ENCODE data around the gene CA11. TPM values are rescaled to one million over a fixed set of nuclear protein-coding genes. Genes with fewer than 3 reads are reported as not detected.

CA11 gene
- total and polyA plus RNA-seq, 9 of the 15 experiments (the other 6 are each of a cell fraction or from before 2014, with no cell fraction given), result 2.9 to 19.9 (median 8.3) TPM

DNA sequence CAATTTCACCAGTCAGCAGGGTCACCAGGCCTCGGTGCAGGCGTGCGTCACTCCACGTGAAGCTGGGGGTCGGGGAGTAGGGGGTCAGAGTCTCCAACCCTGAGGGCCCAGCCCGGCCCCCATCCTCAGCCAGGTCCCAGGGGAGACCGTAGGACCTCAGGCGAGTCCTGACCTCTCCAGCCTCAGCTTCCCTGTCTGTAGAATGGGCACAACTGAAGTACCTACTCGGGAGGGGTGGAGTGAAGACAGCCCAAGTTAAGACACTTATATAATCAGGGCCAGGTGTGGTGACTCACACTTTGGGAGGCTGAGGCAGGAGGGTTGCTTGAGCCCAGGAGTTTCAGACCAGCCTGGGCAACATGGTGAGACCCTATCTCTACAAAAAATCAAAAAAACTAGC is 42.1 kb downstream of the CA11 start (continued):
- TF ChIP-seq GTF2E2 (tag; IDR thresholded peaks at IDR 0.05), result no peak
- TF ChIP-seq RCOR1 (IDR thresholded peaks at IDR 0.05; ENCODE audit: borderline replicate concordance in 1 of 2, low read depth in 2 of 2, low read length in 2 of 2), result peak in 1 of 2 experiments; percentile 49; a peak in 1 of 4 replicates
- TF ChIP-seq NR3C1 (CRISPR knock-in tag; IDR thresholded peaks at IDR 0.05), result no peak
- no peak for TF ChIP-seq MCM2 (IDR thresholded peaks at IDR 0.05; ENCODE audit: low read depth)
- no peak for TF ChIP-seq HLTF (IDR thresholded peaks at IDR 0.05)
- no peak for TF ChIP-seq MTF1 (CRISPR knock-in tag; IDR thresholded peaks at IDR 0.05; ENCODE audit: borderline replicate concordance)
- TF ChIP-seq, protein P1, sequence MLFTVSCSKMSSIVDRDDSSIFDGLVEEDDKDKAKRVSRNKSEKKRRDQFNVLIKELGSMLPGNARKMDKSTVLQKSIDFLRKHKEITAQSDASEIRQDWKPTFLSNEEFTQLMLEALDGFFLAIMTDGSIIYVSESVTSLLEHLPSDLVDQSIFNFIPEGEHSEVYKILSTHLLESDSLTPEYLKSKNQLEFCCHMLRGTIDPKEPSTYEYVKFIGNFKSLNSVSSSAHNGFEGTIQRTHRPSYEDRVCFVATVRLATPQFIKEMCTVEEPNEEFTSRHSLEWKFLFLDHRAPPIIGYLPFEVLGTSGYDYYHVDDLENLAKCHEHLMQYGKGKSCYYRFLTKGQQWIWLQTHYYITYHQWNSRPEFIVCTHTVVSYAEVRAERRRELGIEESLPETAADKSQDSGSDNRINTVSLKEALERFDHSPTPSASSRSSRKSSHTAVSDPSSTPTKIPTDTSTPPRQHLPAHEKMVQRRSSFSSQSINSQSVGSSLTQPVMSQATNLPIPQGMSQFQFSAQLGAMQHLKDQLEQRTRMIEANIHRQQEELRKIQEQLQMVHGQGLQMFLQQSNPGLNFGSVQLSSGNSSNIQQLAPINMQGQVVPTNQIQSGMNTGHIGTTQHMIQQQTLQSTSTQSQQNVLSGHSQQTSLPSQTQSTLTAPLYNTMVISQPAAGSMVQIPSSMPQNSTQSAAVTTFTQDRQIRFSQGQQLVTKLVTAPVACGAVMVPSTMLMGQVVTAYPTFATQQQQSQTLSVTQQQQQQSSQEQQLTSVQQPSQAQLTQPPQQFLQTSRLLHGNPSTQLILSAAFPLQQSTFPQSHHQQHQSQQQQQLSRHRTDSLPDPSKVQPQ (CRISPR knock-in tag; IDR thresholded peaks at IDR 0.05; ENCODE audit: borderline replicate concordance), result no peak
- no peak for TF ChIP-seq PURB (CRISPR knock-in tag; IDR thresholded peaks at IDR 0.05; ENCODE audit: low read depth)
- TF ChIP-seq, protein P2, sequence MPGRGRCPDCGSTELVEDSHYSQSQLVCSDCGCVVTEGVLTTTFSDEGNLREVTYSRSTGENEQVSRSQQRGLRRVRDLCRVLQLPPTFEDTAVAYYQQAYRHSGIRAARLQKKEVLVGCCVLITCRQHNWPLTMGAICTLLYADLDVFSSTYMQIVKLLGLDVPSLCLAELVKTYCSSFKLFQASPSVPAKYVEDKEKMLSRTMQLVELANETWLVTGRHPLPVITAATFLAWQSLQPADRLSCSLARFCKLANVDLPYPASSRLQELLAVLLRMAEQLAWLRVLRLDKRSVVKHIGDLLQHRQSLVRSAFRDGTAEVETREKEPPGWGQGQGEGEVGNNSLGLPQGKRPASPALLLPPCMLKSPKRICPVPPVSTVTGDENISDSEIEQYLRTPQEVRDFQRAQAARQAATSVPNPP (IDR thresholded peaks at IDR 0.05; ENCODE audit: borderline replicate concordance, insufficient read depth, insufficient read length), result no peak
- no peak for TF ChIP-seq ZFX (CRISPR knock-in tag; IDR thresholded peaks at IDR 0.05)
- TF ChIP-seq, protein P3, sequence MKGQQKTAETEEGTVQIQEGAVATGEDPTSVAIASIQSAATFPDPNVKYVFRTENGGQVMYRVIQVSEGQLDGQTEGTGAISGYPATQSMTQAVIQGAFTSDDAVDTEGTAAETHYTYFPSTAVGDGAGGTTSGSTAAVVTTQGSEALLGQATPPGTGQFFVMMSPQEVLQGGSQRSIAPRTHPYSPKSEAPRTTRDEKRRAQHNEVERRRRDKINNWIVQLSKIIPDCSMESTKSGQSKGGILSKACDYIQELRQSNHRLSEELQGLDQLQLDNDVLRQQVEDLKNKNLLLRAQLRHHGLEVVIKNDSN (CRISPR knock-in tag; IDR thresholded peaks at IDR 0.05), result no peak
- no peak for TF ChIP-seq ZNF644 (tag; IDR thresholded peaks at IDR 0.05; ENCODE audit: low read depth)
- no peak for TF ChIP-seq ZNF124 (CRISPR knock-in tag; IDR thresholded peaks at IDR 0.05)
- TF ChIP-seq PTBP1 (IDR thresholded peaks at IDR 0.05; ENCODE audit: low read depth, low read length), result 0 out of 2 replicates have a peak, but pooled peaks have one; percentile 43
- TF ChIP-seq, protein P4, sequence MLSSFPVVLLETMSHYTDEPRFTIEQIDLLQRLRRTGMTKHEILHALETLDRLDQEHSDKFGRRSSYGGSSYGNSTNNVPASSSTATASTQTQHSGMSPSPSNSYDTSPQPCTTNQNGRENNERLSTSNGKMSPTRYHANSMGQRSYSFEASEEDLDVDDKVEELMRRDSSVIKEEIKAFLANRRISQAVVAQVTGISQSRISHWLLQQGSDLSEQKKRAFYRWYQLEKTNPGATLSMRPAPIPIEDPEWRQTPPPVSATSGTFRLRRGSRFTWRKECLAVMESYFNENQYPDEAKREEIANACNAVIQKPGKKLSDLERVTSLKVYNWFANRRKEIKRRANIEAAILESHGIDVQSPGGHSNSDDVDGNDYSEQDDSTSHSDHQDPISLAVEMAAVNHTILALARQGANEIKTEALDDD (IDR thresholded peaks at IDR 0.05), result no peak
- no peak for TF ChIP-seq FOSL1 (tag; conservative IDR thresholded peaks at IDR 0.05)
- TF ChIP-seq RBM25 (IDR thresholded peaks at IDR 0.05; ENCODE audit: low read depth, low read length, severe bottlenecking), result peak; percentile 82
- TF ChIP-seq, protein P5, sequence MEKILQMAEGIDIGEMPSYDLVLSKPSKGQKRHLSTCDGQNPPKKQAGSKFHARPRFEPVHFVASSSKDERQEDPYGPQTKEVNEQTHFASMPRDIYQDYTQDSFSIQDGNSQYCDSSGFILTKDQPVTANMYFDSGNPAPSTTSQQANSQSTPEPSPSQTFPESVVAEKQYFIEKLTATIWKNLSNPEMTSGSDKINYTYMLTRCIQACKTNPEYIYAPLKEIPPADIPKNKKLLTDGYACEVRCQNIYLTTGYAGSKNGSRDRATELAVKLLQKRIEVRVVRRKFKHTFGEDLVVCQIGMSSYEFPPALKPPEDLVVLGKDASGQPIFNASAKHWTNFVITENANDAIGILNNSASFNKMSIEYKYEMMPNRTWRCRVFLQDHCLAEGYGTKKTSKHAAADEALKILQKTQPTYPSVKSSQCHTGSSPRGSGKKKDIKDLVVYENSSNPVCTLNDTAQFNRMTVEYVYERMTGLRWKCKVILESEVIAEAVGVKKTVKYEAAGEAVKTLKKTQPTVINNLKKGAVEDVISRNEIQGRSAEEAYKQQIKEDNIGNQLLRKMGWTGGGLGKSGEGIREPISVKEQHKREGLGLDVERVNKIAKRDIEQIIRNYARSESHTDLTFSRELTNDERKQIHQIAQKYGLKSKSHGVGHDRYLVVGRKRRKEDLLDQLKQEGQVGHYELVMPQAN (IDR thresholded peaks at IDR 0.05; ENCODE audit: borderline replicate concordance), result no peak
- no peak for TF ChIP-seq PHTF2 (CRISPR knock-in tag; IDR thresholded peaks at IDR 0.05)

All from K562 (cell line).